GM12892 (cell line): Measurements from ENCODE around the gene EML4.

Experiments used
- POLR2A ChIP-seq: IDR thresholded peaks from 2 replicates; pipeline ENCODE4 v1.6.1; 2011; ENCODE audit warnings: low read depth, low read length, control low read depth
- POLR2AphosphoS5 ChIP-seq: IDR thresholded peaks from 2 replicates; pipeline ENCODE4 v1.6.1; 2011; ENCODE audit warnings: low read depth, low read length, control low read depth

- TF ChIP-seq POLR2AphosphoS5 = no peak
- TF ChIP-seq POLR2A = no peak
Observed at GRCh38 chr2:42316910-42317309, 147.8 kb downstream of the EML4 start.
